Neuron (in vitro differentiated cells): ENCODE data around the gene AFAP1.

Experiments
- H2AFZ ChIP-seq: one replicate; pipeline ENCODE4 v1.6.1; 2013; ENCODE audit warnings: low read depth, mild to moderate bottlenecking, inconsistent platforms, low read length, moderate library complexity
- H3K27me3 ChIP-seq: one replicate; pipeline ENCODE4 v1.6.1; 2013; ENCODE audit warnings: low read length; ENCODE audit not compliant: insufficient read depth
- H3K36me3 ChIP-seq: one replicate; pipeline ENCODE4 v1.6.1; 2013; ENCODE audit warnings: low read length; ENCODE audit not compliant: insufficient read depth
- H3K4me1 ChIP-seq: one replicate; pipeline ENCODE4 v1.6.1; 2013; ENCODE audit warnings: low read length; ENCODE audit not compliant: insufficient read depth
- H3K4me3 ChIP-seq: 2 replicates; pipeline ENCODE4 v1.5.1; 2013; ENCODE audit warnings: mild to moderate bottlenecking, low read length, moderate library complexity
- H3K9me3 ChIP-seq: one replicate; pipeline ENCODE4 v1.6.1; 2013; ENCODE audit warnings: low read length

Gene AFAP1

GRCh38 chr4:7822877-7823276, 116.8 kb downstream of the AFAP1 start:
- Histone ChIP-seq H3K4me1 (peaks cover 8% of the 10 kb centered on the region), H3K9me3 (no peaks in the 10 kb centered on the region), H3K4me3 (no peak overlapping the region), H3K36me3 (no peaks in the 10 kb centered on the region), H3K27me3 (no peaks in the 10 kb centered on the region), H2AFZ (no peak overlapping the region)

- Histone ChIP-seq H3K9me3 (no peaks in the 10 kb centered on the region), H3K4me3 (no peak overlapping the region), H2AFZ (no peak overlapping the region), H3K36me3 (no peaks in the 10 kb centered on the region), H3K27me3 (no peaks in the 10 kb centered on the region), H3K4me1 (peaks cover 10% of the 10 kb centered on the region)
Measured at GRCh38 chr4:7822137-7822505, 117.5 kb downstream of the AFAP1 start.

GRCh38 chr4:7821245-7822136, 118.2 kb downstream of the AFAP1 start:
- H2AFZ ChIP-seq, result no peak overlapping the region
- H3K4me1 ChIP-seq, result peaks cover 10% of the 10 kb centered on the region
- no peaks in the 10 kb centered on the region for H3K36me3 ChIP-seq
- no peaks in the 10 kb centered on the region for H3K9me3 ChIP-seq
- no peaks in the 10 kb centered on the region for H3K27me3 ChIP-seq
- H3K4me3 ChIP-seq, result no peak overlapping the region

GRCh38 chr4:7820031-7820818, 119.4 kb downstream of the AFAP1 start:
- Histone ChIP-seq H3K27me3 (no peaks in the 10 kb centered on the region), H3K36me3 (no peaks in the 10 kb centered on the region), H3K4me1 (peaks cover 10% of the 10 kb centered on the region), H3K9me3 (no peaks in the 10 kb centered on the region), H3K4me3 (no peak overlapping the region), H2AFZ (no peak overlapping the region)

- Histone ChIP-seq H3K9me3 (no peaks in the 10 kb centered on the region), H3K4me3 (no peak overlapping the region), H3K27me3 (no peaks in the 10 kb centered on the region), H3K4me1 (peaks cover 10% of the 10 kb centered on the region), H3K36me3 (peaks cover 4% of the 10 kb centered on the region), H2AFZ (no peak overlapping the region)
Measured at GRCh38 chr4:7819446-7819845, 120.2 kb downstream of the AFAP1 start.

GRCh38 chr4:7818399-7818911, 121.2 kb downstream of the AFAP1 start:
- H3K4me3 ChIP-seq, result no peak overlapping the region
- H2AFZ ChIP-seq, result no peak overlapping the region
- no peaks in the 10 kb centered on the region for H3K9me3 ChIP-seq
- no peaks in the 10 kb centered on the region for H3K27me3 ChIP-seq
- peaks cover 7% of the 10 kb centered on the region for H3K36me3 ChIP-seq
- H3K4me1 ChIP-seq, result peaks cover 10% of the 10 kb centered on the region

DNA sequence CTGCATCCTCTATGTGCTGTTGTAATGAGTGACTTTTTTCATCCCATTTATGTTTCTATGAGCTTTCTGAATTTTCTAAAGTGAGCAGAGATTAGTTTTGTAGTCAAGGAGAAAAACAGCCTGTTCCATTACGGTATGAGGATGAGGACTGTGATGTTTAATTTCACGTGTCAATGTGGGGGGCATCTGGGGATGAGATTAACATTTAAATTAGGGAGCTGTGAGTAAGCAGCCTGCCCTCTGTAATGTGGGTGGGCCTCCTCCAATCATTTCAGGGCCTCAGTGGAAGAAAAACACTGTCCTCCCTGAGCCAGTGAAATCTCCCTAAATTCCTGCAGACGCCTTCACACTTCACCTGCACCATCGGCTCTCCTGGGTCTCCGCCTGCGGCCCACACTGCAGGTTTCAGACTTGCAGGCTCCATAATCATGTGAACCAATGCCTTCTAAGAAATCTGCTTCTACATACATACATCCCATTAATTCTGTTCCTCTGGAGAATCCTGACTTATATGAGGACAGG, 121.7 kb downstream of the AFAP1 start:
- Histone ChIP-seq H3K27me3 (no peaks in the 10 kb centered on the region), H3K36me3 (peaks cover 7% of the 10 kb centered on the region), H3K9me3 (no peaks in the 10 kb centered on the region), H3K4me1 (peaks cover 10% of the 10 kb centered on the region), H2AFZ (no peak overlapping the region), H3K4me3 (no peak overlapping the region)

DNA sequence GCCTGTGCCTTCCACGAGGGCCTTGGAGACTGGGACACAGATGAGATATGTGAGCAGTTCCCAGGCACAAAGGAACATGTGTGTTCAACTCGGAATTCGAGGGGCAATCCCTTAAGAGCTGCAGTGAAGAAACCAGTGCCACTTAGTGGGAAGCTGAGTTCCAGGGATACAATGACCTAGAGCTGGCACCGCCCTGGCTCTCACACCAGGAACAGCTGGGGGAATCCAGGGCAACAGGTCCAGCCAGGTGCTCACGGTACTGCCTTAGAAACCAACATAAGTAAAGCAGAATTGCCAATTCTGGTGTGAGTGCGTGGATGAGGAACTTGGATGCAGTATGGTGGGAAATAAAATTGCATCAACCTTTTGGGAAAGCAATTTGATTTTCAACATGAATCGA, 122.9 kb downstream of the AFAP1 start:
- Histone ChIP-seq H2AFZ (no peak overlapping the region), H3K36me3 (peaks cover 7% of the 10 kb centered on the region), H3K4me1 (peaks cover 10% of the 10 kb centered on the region), H3K27me3 (no peaks in the 10 kb centered on the region), H3K9me3 (no peaks in the 10 kb centered on the region), H3K4me3 (no peak overlapping the region)

DNA sequence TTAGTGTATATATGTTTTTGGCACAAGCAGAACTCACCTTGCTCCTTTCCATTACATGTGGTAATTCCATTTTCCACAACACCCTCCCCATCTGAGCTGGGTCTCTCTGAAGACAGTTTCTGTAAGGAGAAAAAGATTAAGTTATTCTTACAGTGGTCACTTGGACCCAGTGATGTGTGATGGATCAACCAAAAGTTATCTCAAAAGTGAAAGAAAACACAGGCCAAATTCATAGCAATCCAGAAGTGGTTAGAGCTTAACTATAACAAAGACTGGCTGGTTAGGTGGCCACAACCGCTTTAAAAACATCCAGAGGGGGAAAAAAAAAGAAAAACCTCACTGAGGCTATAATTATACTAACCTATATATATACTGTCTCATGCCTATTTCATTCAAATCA, 123.7 kb downstream of the AFAP1 start:
- H3K4me3 ChIP-seq, result no peak overlapping the region

DNA sequence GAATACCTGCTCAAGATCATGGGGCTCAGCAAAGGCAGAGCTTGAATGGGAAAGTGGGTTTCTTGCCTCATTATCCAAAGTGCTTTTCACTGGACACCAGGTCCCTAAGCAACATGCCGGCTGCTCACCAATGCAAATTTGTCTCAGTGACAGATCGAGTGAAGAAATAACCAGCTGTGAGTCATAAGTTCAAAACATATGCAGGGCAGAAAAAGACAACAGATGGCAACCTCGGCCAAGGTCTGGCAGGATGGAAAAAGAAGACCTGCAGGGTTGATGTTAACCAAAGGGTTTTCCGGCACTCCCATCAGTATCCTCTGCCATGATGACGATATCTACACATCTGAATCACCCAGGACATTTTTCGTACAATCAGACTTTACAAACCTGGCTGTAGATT, 124.1 kb downstream of the AFAP1 start:
- no peak overlapping the region for H3K4me3 ChIP-seq
- H3K36me3 ChIP-seq, result peaks cover 7% of the 10 kb centered on the region
- H3K27me3 ChIP-seq, result no peaks in the 10 kb centered on the region
- peaks cover 10% of the 10 kb centered on the region for H3K4me1 ChIP-seq
- H2AFZ ChIP-seq, result no peak overlapping the region
- no peaks in the 10 kb centered on the region for H3K9me3 ChIP-seq

More for the DNA sequence above, 123.7 kb downstream of the AFAP1 start:
- no peaks in the 10 kb centered on the region for H3K9me3 ChIP-seq
- no peaks in the 10 kb centered on the region for H3K27me3 ChIP-seq
- peaks cover 7% of the 10 kb centered on the region for H3K36me3 ChIP-seq
- no peak overlapping the region for H2AFZ ChIP-seq
- peaks cover 10% of the 10 kb centered on the region for H3K4me1 ChIP-seq

- Histone ChIP-seq H3K4me1 (peaks cover 10% of the 10 kb centered on the region), H3K36me3 (peaks cover 10% of the 10 kb centered on the region), H3K4me3 (no peak overlapping the region)
Measured at GRCh38 chr4:7814451-7814850, 125.2 kb downstream of the AFAP1 start.

DNA sequence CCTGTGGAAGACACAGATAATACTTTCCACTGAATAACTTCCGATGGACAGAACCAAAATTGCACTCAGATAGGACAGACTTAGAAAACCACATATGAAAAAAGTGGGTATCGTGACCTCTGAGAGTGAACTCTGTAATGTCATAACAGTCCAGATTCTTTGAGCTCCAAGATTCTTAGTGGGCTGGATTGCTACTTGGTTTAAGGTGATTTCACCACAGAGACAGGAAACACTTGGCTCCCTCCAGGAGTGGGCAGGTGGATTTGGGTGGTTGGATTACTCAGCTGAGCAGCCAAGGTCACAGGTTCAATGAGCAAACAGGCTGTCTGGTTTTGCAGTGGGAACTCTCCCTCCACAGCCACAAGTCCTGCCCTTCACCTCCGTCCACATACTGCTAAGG, 126.0 kb downstream of the AFAP1 start:
- Histone ChIP-seq H3K4me1 (peaks cover 9% of the 10 kb centered on the region), H2AFZ (no peak overlapping the region), H3K27me3 (no peaks in the 10 kb centered on the region), H3K36me3 (peaks cover 12% of the 10 kb centered on the region), H3K9me3 (no peaks in the 10 kb centered on the region), H3K4me3 (no peak overlapping the region)

More at GRCh38 chr4:7814451-7814850, 125.2 kb downstream of the AFAP1 start:
- no peak overlapping the region for H2AFZ ChIP-seq
- no peaks in the 10 kb centered on the region for H3K9me3 ChIP-seq
- H3K27me3 ChIP-seq, result no peaks in the 10 kb centered on the region

GRCh38 chr4:7812921-7813320, 126.7 kb downstream of the AFAP1 start:
- Histone ChIP-seq H3K9me3 (no peaks in the 10 kb centered on the region), H3K4me3 (no peak overlapping the region), H3K4me1 (peaks cover 3% of the 10 kb centered on the region), H3K36me3 (peaks cover 12% of the 10 kb centered on the region), H3K27me3 (no peaks in the 10 kb centered on the region), H2AFZ (no peak overlapping the region)
